NCI-H1694 treated with DMSO at 0.1 percent for 48 hours (cell line): Measurements from ENCODE around the gene LSAMP.
"Not testable (repeated sequence)": the region's sequence is repeated elsewhere in the genome, so short reads cannot be mapped to it uniquely, and the experiment has no call there.

ENCODE experiments used
- DNase-seq: peaks from one replicate; lab custom pipeline; 2025; lab: John Stamatoyannopoulos, UW

LSAMP gene

GRCh38 chr3:116238846-116239565 lies 206.3 kb downstream of the LSAMP start:
- DNase-seq: no peak

- no peak for DNase-seq
Measured at GRCh38 chr3:116233711-116234357, 211.5 kb downstream of the LSAMP start.

DNA sequence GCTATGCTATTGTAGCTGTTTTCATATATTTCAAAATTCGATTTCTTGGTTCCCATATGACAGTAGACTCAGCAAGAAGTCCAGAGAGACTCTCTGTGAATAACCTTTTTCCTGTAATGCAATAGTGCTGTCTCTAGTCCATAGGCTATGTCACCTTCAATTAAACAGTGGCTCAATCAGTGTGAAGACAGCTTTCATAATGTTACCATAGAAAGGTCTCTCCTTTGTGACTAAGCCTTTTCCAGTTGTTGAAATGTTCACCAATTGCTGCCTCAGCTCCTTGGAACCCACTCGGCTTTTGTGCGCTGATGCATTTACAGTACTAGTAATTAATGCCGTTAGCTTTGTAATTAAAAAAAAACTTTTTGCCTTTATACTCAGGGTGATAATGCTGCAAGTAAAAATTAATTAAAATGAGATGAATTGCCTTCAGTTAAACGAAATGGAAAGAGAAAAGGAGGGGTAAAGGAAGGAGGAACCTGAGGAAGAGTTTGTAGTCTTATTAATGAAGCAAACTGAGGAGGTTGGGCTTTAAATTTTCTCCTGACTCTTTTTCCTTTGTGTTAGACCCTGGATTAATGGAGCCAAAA lies 214.8 kb downstream of the LSAMP start:
- DNase-seq: no peak

DNA sequence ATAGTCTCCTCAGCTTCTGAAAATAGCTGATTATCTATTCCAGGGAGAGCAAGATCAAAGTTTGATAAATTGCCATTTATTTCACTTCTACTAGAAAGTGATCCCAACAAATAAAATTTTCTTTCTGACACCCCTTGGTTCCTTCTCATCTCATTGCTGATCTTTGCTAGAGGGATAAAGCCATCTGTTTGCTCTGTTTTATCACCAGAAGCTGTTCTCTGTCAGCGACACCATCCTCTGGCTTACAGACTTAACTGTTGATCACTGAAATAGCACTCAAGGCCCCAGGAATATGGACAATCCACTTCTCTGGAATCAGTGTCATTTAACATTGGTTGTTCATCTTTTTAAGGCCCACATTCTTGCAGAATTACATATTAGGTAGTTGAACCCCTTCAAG lies 219.0 kb downstream of the LSAMP start:
- no peak for DNase-seq

DNA sequence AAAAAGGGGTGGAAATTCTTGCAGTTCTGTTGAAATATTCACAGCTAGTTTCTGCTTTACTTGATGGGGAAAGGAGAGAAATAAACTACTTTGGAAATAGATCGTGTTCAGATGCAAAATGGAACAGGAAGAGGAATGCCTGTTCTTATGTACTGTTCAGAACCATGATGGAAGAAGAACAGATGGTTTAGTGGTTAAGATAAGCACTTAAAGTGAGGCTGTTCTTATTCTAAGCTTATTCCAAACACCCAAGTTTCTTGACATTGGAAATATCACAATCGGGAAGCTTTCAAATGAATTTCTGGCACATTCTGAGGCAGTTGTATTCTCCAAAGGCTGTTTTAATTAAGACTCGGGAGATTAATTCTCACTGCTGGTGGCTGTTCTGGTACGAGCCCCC lies 228.5 kb downstream of the LSAMP start:
- no peak for DNase-seq

- no peak for DNase-seq
Measured at GRCh38 chr3:116211901-116212300, 233.4 kb downstream of the LSAMP start.

GRCh38 chr3:116208830-116209229 lies 236.5 kb downstream of the LSAMP start:
- not testable (repeated sequence) for DNase-seq

DNA sequence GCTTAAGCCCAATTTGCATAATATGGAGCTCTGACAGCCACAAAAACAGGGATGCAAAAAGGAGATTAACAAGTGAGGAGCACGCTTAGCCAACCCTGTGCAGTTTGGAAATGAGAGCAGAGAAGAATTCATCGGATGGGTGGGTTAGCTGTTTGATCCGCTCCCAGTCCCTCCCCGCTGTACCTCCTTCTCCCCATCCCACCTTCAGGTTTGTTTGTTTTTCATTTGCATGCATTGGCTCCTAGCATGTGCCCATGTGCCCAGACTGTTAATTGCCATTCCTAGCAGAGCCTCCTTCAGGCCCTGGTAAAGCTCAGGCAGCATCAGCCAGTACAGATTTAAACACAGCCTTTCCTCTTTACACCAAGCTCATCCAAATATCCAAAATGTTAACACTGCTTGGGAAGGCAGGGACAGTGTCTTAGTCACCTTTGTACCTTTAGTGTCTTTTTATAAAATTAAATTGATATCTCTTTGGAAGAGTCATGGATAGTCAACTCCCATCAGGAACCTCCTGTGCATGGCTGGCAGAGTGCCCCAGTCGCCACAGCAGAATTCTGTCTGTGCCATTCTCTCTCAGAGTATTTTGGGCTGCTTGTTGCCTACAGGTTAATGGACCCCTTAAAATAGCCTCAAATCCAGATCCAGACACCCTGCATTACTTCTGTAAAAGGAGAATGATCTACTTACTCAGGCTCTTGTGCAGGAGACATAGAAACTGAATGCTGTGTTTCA lies 244.2 kb downstream of the LSAMP start:
- peak; percentile 59 for DNase-seq

DNA sequence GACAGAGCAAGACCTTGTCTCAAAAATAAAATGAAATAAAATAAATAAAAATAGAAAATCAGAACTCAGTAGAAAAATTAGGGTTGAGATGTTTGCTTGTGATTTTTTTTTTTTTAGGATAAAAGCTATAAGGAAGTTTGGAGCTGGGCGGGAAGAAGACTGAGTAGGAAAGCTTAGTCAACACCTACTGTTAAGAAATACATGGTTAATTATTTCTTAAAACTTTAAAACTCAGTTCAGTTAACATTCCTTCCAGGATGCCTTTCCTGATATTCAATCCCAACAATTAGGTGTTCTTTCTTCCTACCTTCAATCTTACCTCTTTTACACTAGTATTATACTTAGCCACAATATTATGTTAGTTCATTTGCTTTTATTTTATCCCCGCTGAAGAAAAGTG lies 246.2 kb downstream of the LSAMP start:
- no peak for DNase-seq

DNA sequence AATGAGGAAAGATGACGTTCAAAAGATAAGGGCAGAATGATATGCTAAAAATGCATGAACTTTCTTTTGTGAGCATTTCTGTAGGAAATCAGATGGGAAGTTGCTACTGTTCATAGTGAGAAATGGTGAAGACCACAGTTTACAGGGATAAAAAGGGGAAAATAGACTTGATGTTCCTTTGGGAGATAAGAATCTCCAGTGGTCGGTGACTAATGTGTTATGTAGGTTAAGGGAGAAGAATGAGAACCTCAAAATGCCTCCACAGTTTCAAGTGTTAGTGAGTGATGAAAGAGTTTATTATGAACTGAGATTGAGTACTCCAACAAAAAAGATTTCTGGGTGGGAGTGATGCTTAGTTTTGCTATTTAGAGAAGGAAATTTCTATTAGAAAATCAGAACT lies 247.2 kb downstream of the LSAMP start:
- no peak for DNase-seq

DNA sequence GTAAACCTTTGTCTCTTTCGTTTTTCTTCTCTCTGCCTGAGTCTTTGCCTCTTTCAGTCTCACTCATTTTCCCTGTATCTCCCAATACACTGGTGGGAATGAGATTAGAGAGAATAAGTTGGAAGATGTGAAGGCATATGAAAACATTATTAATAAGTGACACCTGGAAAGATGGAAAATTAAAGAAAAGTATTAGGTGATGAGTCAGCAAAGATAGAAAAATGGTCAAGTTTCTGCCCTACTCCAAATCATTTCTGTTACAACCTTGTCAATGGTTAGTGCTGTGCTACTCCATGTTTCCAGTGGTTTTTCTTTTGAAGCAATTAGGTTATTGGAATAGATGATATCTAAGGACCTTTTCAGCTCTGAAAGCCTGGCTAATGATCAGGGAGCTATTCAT lies 252.8 kb downstream of the LSAMP start:
- no peak for DNase-seq

GRCh38 chr3:116191409-116191808 lies 253.9 kb downstream of the LSAMP start:
- DNase-seq: no peak

GRCh38 chr3:116190095-116190494 lies 255.2 kb downstream of the LSAMP start:
- DNase-seq: no peak

- DNase-seq: no peak
Measured at GRCh38 chr3:116188231-116188785, 257.0 kb downstream of the LSAMP start.

DNA sequence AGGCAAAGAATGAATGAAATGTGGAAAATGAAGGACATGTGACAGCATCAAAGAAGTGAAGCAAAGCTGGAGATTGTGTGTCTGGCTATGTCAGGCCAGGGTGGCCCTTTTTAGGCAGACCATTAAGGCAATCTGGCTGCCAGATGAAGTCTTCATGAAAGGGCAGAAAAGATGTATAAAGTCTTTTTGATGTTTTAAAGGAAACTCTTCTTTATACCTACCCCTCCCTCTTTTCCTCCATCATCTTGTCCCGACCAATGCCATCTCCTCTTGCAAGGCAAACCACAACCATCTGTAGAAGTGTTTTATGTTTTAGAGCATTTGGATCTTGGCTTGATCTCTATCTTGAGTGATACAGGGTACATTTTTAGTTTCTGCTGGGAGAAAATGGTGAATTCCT lies 259.2 kb downstream of the LSAMP start:
- no peak for DNase-seq

DNA sequence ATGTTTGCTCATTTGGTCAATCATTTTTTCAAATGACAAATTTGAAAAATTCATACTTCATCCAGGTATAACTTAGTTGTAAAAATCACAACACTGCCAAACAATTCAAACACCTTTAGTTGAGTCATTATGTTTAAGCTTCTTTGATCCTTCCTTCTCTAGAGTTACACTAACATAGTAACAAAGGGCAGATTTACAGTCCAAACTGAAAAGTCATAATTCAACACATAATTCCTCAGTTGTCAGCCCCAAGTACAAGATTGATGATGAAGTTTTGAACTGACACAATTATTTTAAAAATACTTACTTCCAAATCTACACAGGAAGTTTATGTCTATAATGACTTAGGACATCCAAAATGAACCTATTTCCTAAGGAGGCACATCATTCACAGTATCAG lies 264.1 kb downstream of the LSAMP start:
- no peak for DNase-seq

DNA sequence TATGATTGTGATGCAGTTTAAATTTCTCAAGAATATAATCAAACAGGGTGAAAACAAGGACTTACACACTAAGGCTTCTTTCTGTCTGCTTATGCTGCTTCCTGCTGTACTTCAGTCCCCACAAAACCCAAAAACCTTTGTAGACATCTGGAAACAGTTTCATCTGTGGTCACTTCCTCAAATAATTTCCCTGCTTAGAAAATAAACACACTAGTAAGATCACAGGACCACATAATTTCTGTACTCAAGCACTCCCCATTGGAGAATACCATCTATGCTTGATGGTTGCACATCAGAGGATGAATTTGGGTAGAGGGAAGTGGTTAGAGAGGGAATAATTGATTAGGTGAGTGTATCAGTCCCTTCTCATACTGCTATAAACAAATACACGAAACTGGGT lies 266.2 kb downstream of the LSAMP start:
- no peak for DNase-seq

DNA sequence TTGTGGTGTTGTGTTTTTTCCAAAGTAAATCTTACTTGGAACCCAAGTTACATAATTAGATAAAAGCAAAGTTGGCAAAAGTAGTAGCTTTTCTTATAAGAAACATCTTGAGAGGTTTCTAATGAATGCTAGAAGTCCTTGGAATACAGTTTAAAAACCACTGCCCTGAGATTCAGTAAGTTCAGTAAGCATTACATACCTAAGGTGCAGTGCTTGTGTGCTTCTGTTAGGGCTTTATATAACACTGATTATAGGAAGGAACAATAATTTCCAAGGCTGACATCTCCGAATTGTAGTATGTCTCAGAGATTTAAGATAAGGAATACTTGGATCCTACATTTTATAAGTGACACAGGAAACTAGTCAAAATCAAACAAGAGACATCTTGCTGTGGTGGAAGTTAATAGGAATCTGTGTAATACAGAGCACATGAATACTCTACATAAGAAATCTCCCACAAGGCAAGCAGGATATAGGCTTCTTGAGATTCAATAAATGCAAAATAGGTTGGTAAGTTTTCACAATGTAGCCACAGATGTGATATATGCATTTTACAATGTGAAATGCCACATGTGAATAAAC lies 268.2 kb downstream of the LSAMP start:
- no peak for DNase-seq

DNA sequence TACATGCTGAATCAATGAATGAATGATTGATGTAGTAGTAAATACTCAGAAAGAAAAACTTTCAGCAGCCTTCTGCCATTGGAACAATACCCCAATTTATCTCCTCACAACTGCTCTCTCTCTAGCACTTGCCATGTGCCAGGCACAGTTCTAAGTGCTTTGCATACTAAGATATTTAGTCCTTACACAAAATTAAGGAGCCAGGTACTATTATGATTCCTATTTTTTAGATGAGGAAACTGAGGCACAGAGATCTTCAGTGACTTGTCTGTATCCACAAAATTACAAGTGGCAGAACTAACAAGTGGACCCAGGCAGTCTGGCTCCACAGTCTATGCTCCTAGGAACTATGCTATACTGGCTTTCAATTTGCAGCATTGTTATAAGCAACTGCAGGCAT lies 279.2 kb downstream of the LSAMP start:
- DNase-seq: no peak

GRCh38 chr3:116165641-116166040 lies 279.6 kb downstream of the LSAMP start:
- DNase-seq: no peak

DNA sequence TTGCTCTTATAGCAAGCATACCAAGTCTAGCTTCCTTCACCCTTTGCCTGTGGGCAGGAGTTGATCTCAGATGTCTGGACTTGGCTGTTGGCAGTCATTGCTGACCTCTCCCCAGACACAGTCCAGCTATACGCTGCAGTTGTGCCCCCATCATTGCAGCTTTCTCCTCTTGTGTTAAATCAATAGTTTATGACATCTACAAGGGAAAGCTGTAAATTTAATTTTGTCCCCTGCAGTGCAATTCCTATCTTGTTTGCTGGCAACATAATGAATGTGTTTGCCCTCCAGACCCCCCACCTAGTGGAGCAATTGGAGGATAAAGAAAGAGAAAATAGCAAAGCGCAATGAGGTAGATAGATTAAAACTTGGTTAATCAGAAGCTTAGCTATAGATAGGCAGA lies 280.2 kb downstream of the LSAMP start:
- DNase-seq: no peak

- DNase-seq: no peak
Measured at GRCh38 chr3:116164039-116164438, 281.2 kb downstream of the LSAMP start.
